COLO668 (cell line): ENCODE data around the gene BHLHA9.
"Not testable (repeated sequence)": the region's sequence is repeated elsewhere in the genome, so short reads cannot be mapped to it uniquely, and the experiment has no call there.

Experiments used
- DNase-seq: peaks from one replicate; lab custom pipeline; 2025; ENCODE audit not compliant: unreplicated experiment; lab: John Stamatoyannopoulos, UW

Gene BHLHA9

DNA sequence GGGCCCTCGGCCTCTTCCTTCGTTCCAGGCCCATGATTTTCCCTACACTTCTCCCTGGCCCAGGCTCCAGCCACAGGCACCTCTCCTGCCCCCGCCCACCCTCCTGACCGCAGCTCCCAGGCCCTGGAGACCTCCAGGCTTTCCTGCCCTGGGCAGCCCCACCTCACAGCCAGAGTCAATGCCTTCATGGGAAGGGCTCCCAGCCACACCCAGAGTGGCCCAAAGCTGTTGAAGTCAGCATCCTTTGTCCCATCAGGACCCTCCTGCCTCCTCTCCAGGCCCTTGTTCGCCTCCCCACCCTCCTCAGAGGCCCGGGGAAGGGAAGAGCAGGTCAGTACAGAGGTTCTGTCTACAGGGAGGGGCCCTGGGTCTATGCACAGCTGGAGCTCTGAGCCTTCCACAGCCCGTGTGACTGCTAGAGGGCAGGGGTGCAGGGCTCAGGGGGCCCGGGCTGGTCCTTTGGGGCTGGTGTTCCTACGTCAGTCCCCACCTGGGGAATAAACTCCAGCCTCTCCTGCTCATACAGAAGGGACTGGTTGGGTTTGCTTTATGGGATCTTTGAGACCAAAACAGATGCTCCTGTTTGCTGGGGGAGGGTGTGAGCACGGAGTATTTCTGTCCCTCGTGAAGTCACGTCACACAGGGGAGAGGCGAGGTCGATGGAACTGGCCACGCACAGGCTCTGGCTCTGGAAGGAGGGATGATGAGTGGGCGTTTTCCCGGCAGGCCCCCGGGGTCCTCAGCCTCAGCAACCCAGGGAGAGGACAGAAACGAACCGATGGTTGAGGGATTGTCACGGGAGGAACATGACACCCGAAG, 29.5 kb downstream of the BHLHA9 start:
- DNase-seq, result no peak

DNA sequence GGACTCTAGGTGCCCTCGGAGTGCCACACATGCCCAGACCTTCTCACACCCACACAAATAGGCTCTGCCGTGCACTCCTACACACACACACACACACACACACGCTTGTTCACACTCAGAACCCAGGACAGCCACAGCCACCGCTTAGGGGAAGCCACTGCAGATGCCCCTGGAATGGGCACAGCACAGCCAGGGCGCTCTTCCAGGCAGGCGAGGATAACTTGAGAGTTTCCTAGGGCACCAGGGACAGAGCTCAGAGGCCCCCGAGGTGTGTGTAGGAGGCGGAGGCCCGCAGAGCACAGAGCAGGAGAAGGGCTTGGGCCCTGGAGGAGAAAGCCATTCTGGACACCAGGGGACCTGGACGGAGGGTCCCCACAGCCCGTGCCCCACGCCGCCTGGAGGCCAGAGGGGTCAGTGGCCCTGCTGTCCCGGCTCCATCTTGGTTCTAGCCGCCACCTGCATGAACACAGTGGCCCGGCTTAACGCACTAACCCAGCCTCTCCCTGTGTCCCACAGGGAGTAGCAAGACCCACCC, 30.2 kb downstream of the BHLHA9 start:
- DNase-seq, result no peak

DNA sequence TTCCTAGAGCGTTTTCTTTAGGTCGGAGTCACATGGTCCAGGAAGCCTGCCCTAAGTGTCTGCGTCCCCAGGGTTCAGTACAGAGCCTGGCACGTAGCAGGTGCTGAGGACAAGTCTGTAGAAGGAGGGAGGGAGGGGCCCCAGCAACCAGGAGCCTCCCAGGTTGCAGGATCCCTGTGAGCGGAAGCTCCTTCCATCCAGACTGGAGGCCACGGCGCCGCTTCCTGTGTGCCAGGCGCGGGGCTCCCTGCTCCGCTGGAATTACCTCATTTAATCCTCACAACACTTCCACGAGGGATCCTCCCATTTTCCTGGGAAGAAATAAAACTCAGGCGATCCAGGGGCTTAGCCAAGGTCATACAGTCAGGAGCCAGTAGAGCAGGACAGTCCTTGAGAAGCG, 31.3 kb downstream of the BHLHA9 start:
- DNase-seq, result no peak

DNA sequence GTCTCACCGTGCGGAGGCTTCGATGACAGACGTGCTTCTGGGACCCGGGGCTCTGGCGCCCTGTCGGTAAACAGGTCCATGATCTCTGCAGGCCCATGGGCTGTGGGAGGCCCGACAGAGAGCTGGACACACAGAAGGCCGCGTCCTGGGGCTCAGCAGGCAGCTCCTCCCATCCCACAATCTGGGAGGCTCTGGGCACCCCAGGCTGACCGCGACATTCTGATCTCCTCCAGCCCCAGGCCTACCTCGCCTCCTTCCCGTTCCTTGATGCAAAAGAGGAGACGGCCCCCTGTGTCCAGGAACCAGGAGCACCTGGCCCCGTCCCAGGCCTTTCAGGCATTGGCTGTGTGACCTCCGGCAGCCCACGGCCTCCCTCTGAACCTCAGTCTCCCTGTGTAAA, 32.5 kb downstream of the BHLHA9 start:
- no peak for DNase-seq

DNA sequence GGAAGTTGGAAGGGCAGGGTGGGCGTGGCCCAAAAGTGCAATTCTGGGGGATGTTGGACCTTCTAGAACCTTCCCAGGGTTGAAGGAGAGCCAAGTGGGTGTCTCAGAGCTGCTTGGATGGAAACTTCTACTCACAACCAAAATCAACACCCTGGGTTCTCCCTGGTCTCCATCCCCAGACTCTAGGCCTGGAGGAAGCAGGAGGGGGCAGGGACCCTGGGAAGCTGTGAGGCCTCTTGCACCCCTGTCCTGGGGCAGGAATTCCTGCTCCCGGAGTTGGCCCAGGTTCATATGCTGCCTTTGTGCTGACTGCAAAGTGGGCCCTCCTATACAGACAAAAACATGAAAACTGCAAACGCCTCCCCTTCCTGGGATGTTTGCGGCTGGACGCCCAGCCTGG, 34.3 kb downstream of the BHLHA9 start:
- no peak for DNase-seq

DNA sequence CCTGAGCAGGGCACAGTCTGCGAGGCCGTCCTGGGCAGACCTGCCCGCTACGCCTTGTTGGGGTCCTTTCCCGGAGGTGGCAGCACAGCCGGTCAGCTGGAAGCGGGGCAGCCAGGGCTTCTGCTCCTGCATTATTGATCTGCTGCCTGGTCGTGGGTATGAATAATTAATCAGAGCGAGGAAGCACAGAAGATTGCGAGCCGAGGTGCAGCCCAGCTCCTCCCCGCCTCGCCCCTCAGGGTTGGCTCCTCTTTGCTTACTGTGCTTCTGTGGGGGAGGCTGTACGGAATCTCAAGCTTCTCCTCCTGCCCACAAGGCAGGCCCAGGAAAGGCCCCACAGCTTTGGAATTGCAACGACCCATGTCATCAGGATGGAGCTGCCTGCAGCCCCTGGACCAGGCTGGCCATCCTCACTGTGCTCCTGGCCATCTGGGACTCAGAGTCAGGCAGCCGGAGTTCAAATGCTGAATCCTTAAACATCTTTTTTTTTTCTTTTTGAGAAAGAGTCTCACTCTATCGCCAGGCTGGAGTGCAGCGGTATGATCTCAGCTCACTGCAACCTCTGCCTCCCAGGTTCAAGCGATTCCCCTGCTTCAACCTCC, 34.8 kb downstream of the BHLHA9 start:
- no peak for DNase-seq

DNA sequence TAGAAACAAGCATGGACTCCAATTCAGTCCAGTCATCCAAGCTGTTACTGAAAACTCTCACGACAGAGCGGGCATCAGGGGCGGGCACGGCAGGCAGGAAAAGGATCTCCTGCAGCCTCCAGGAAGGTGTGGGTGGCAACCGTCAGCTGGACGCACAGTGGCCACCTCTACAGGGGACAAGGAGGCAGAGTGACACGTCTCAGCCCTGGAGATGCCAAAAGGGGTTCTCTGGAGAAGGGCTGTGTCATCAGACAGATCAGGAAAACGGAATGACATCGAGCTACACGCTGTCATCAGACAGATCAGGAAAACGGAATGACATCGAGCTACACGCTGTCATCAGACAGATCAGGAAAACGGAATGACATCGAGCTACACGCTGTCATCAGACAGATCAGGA, 37.6 kb downstream of the BHLHA9 start:
- not testable (repeated sequence) for DNase-seq

DNA sequence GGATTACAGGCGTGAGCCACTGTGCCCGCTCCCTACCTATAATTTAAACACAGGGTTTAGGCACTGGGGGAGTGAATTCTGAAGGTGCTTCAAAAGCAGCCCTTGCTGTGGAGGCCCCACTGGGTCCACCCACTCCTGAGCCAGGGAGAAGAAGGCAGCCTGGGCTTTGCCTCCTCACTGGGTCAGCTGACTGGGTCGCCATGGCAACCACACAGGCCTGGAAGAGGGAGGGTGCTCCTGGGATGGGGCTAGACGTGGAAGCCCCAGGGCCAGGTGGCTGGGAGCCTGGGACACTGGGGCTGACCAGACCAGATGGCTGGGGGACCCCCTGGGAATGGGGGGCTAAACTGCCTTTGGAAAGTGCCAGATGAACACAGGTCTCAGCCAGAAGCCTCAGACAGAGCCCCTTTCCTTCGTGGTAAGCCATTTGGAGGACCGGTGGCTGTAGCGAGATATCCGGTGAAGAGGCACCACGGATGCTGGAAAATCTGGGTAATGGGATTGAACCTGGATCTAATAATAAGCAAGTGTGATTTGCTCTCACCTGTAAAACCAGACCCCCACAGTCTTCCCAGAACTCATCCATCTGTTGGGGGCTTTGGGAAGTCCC, 42.1 kb downstream of the BHLHA9 start:
- peak; percentile 19 for DNase-seq

DNA sequence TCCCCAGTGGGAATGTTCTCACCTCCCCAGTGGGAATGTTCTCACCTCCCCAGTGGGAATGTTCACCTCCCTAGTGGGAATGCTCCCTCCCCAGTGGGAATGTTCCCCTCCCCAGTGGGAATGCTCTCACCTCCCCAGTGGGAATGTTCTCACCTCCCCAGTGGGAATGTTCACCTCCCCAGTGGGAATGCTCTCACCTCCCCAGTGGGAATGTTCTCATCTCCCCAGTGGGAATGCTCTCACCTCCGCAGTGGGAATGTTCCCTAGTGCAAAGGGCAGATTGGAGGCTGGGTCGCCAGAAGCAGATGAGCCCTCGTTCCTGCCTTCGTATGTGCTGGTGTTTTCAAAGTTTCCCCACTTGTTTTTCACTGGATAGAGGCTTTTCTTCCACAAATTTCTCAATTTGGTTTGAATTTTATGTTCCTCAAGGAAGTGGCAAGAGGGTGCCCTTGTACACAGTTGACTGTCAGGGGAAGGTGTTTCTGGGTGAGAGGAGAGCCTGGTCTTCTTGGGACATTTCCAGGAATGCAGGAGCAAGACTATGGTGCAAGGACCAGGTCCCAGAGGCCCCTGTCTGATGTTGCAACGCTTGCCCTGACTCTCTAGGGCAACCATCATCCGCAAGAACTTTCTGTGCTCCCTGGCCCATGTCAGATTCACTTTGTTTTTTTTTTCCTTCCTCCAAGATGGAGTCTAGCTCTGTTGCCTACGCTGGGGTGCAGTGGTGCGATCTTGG, 43.2 kb downstream of the BHLHA9 start:
- DNase-seq, result no peak

DNA sequence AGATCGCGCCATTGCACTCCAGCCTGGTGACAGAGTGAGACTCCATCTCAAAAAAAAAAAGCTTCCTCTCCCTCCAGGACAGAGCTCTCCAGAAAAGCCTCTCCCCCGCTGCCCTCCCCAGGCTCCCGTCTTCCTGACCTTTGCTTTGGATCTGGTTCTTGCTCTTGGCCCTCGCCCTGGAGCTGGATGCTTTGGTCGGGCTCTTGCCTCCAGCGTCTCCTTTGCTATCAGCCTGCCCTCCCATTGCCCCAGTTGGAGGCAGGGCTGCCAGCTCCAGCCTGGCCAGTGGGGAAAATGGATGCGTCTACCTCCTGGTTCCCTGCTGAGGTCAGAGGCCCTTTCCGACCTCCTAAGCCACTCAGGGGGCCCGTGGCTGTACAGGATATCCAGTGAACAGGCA, 45.2 kb downstream of the BHLHA9 start:
- DNase-seq, result no peak

DNA sequence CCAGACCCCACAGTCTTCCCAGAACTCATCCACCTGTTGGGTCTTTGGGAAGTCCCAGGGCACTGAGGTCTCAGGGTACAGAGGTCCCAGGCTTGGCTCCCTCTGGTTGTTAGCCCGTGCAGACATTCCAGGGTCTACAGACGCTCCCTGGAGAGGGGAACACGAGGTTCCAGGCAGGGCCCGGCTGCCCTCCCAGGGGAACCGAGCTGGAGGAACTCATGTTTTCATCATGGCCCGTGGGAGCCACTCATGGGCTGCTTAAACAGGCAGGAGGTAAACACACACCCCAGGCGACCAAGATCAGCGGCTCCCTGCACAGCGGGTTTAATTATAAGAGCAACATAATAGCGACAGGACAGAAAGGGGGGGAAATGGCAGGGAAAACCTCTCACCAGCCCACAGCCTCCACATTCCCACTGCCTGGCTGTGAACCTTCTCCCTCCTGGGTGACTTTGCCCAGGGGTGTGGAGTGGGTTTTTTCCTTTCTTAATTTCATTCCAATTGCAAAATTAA, 45.7 kb downstream of the BHLHA9 start:
- DNase-seq, result no peak
